Left forelimb (tissue), 1 donor: Measurements from ENCODE around the gene FADS2.

Experiments
- DNase-seq: peaks from one replicate; pipeline ENCODE4 v3.0.0-alpha.2; 2018; ENCODE audit warnings: low spot score

The FADS2 gene

DNA sequence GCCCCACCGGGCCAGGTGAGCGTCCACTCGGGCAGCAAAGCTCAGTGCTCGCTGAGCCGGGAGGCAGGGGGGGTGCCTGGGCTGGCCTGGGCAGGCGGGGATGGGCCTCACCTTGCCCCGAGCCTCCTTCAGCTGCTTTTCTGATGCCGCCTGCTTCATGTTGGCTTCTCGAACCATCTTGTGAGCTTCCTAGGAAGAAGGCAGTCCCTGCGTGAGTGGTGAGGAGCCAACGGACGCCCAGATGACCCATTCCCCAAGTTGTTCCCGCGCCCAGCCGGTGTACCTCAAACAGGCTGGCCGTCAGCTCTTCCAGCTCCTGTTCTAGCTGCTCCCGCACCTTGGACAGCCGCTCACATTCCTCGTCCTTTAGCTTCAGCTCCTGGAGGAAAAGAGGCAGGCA is 79.2 kb downstream of the FADS2 start:
- no peak for DNase-seq

DNA sequence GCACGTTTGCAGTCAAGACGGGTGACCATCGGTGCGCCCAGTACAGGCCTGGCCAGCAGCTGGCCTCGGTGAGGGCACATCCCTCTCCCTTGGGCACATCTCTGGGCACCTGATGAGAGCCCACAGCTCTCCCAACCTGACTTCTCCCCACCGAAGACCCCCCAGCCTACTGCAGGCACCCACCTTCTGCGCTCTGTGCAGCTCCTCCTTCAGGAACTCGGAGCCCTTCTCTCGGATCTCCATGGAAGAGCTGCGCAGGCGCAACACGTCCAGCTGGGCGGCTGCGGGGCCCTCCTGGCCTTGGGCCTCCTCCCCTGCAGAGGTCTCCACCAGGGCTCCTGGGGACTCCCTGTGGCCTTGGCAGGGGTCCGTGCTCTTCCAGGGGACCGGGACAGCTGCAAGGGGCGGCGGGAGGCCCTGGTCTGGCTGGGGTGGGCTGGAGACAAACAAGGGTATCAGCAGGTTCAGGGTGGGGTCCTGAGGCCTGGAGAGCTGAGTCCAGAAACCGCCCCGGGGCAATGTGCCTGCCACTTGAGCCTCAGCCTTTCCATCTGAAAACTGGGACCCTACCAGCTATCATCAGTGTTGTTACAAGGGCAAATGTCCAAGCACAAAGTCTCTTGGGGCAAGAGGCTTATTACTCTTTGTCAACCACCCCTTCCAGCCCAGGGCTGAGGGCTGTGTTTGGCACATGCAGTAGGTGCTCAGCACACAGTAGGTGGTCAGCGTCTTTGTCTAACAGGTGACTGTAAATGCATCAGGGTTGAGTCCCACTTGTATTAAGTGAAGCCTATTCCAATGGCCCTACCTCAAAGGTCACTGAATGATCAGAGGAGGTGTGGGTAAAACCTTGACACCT is 80.0 kb downstream of the FADS2 start:
- no peak for DNase-seq

DNA sequence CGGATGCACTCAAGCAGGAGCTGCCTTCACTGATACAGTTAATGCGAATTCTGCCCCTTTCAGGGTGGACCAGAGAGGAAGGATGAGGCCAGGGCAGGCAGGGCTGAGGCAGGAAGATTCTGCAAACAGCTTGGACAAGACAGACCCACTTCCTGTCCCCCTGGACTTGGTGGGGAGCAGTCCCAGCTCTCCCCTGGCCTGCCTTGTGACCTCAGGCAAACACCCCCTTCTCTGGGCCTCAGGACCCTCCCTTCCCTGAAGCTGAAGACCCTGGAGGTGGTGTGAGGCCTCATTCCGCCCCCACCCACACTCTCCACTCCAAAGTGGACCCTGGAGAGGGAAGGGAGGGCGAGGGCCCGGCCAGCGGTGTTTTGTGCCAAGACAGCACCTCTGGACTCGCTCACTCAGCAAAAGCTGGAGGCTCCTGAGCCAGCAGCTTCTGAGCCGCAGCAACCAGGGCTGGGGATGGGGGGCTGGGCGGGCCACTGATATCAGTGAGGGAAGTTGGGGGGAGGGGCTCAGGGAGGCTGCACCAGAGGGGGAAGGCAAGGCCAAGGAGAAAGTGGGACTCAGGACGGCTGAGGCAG is 80.7 kb downstream of the FADS2 start:
- no peak for DNase-seq

DNA sequence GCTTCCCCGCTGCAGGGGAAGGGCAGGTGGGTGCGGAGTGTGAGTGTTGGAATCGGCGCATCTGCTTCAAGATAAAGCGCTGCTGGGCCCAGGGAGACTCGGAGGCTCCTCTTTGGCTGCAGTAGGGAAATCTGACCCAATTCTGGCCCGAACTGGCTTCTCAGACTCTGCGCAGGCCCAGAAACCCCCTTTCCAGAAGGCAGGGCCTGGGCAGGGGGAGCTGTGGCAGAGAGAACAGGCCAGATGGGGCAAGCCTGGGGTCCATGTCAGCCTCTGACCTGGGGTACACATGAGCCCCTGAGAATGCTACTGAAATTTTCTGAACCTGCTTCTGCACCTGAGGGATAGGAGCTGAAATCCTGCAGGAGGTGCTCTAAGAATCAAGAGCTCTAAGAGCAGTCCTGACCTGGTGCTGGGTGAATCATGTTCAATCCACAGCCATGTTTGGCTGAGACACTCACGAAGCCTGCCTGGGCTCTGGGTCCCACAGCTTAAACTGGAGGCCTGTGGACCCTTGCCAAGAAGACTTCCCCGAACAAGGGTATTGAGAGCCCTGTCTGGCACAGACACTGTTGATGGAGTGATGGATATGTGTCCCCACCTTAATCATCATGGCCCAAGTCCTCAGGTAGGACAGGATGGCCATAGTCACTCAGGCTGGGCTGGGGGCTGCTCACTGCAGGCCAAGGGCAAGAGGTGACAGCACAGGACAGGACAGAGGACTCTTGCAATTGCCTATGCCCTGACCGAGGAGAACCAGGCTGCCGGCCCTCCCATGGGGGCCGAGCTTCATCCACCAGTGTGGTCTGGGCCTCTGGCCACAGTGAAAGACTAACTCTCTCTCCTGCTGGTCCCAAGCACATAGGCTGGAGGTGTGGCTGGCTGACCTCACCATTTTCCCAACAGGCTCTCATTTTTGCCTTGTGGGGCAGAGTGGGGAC is 82.4 kb downstream of the FADS2 start:
- DNase-seq: no peak

DNA sequence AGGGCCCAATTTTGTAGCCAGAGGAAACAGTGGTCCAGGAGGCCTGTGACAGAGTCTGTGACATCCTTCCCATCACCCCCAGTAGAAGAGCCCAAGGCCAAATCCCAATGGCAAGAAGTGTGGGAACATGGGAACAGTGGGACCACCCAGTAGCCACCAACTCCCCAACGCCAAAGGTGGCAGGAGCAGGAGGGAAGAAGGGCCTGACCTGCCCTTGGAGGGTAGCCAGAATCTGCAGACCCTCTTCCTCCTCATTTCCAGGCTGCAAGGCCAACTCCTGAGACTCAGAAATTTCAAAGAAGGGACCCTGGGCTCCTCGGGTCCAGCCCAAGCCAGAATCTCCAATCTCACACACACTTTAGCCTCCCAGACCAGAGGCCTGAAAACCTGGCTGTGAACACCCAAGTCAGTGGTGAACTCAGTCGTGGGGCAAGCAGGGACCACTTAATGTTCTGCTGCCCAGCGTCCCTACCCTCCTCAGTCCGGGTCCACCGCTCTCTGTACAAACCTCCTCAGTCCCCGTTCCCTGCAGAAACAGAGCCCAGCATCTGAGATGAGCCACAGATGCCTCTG is 83.1 kb downstream of the FADS2 start:
- no peak for DNase-seq

DNA sequence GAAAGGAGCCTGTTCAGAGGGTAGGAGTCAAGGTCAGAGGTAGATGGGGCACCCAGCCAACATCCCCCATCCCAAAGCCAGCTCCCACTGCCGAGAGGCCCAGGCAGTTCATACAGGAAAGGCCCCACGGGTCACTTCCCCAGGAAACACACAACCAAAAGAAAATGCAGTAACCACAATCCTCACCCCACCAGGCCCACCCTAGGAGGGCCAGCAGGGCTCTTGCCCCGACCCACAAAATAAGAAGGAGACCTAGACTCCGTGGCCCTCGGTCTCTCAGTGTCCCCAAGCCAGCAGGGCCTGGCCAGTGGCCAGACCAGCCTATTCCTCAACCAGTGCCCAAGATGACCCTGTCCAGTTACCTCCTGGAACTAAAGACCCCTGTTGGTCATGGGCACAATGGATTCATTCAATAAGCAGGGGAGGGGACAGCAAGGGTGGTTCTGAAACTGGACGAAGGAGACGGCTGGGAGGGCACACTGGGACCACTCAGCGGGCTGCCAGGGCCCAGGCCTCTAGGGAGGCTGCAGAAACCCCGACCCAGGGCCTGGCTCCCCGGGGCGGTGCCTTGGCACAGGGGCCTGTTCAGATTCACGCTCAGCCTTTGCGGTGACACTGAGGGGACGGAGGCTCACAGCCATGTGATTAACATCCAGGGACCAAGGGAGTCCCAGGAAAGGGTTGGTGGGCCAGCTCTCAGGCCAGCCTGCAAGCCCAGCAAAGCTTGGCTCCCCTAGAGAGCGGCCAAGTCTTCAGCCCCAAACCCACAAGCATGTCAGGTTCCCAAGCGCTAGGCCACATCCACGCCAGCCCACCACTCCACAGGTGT is 83.8 kb downstream of the FADS2 start:
- no peak for DNase-seq

DNA sequence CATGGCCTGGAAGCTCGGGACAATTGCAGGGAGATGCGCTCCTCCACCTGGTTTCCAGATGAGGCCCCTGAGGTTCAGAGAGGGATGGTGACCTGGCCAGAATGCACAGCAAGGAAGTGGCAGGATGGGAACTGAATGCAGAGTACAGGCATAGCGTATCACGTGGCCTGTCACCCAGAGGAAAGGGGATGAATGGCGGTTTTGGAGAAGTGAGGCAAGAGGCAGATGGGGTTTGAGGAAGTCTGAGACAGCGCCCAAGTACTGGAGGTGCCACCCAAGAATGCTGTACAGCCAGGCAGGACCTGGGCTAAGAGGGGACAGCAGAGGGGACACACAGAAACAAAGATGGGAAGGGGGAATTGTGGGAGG is 84.4 kb downstream of the FADS2 start:
- DNase-seq: no peak

DNA sequence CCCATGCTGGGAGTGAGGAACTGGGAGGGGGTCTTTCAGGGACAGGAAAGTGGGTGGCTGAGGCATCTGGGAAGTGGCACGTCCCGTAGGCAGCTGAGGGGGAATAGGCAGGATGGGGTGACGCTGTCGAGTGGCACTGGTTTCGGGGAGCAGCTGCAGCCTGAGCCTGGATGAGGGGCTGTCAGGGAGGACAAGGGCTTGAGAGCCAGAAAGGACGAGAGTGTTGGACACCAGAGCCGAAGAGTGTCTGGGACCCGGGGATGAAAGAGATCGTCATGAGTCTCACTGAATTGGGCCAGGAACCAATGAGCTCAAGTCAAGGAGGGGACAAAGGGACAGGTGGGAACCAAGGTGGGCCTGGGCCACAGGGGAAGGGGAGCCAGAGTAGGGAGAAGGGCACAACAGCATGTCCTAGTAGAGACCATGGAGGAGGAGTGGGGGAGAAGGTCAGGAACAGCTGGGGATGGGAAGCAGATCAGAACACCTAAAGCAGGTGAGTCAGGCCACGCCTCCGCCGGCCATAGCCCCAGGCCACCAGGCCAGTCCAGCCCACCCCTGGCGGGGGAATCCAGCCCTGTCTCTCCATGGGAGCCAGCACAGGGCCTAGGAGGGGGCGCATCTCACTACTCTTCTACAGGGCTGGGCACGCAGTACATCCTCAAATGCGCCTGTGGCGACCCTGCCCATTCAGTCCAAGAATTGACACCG is 85.0 kb downstream of the FADS2 start:
- no peak for DNase-seq

DNA sequence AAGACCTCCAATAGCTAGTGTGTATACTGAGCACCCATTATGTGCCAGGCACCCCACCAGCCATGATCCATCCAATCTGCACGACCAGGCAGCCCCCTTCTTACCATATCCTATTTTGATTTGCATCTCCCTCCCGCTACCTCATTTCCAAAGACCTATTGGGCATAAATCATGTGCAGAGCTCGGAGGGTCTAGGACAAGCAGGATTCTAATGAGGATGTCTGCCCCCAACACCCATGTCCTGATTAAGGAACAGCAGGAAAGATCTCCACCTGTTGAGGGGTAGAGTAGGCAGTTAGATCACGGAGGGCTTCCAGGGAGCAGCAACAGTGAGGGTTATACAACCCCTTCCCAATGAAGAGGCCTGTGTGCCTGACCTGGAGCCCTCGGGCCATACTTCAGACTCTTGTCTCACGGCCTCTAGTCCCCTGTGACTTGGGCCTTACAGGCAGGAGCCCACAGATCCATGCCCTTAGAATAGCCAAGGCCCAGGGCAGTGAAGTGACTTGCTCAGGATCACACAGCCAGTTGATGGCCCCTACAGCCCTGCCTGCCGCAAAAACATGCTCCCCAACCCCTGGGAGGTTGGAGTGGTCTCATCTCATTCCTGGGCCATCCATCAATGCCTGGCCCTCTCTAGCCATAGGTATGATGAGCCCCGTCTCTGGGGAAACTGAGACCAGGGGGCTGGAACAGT is 85.7 kb downstream of the FADS2 start:
- no peak for DNase-seq

DNA sequence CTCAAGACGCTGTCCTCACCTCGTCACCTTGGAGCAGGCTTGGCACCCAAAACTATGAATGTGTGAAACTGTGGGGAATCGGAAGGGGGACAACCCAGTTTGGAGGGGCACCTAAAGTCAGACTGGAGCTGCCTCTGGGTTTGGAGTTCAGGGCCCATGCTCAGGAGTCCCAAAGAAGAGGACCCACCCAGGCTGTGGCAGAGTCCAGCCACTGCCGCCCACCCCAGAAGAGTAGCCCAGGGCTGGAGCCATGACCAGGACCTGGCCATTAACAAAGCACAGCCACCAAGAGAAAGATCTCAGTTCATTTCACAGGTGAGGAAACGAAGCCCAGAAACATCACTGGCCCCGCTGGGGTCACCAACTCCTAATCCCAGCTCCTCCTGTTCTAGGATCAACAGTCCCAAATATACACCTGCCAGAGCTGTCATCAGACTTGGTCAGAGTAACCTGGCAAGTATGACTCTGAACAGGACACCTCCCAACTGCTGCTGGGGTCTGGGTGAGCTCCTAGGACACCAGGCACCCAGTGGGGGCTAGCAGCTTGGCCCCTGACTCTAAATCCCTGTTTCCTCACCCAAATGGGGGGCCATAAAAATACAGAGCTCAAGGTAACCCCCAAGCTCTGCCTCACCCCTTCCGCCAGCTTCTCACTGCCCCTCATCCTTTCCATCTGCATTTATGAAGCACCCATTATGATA is 86.5 kb downstream of the FADS2 start:
- no peak for DNase-seq

DNA sequence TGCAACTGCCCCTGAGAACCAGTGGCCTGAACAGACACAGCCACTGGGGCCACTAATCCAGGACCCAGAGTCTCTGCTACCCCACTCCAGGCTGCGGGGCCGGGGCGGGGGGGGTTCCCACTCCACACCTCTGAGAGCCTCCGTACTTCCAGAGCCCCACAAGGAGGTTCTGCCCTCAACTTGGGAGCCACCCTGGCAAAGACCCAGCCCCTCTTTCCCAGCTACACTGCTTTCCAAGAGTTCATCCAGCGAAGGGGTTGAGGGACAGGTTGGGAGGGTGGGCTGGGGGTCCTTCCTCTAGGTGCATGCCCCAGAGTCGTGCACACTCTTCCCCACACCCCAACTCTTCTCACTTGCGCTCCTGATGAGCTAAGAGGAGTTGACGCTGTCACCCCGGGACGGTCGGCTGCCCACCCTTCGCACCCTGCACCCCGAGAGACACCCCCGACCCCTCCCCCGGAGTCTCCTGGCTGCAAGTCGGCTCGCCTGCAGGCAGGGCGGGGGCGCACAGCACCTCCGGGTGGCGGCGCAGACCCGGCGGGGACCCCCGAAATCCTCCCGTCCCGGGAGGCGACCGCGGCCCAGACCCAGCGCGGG is 88.7 kb downstream of the FADS2 start:
- DNase-seq: peak; percentile 72
